Rectal smooth muscle tissue (tissue), 1 donor: ENCODE measurements around the gene HDHD2.

Experiments
- H3K27ac ChIP-seq: one replicate; pipeline ENCODE4 v1.7.0; 2013; ENCODE audit warnings: low read depth, low read length, inconsistent platforms
- H3K27me3 ChIP-seq: one replicate; pipeline ENCODE4 v1.7.0; 2013; ENCODE audit warnings: low read length; ENCODE audit not compliant: control insufficient read depth, insufficient read depth
- H3K36me3 ChIP-seq: one replicate; pipeline ENCODE4 v1.7.0; 2013; ENCODE audit warnings: low read length; ENCODE audit not compliant: control insufficient read depth, insufficient read depth
- H3K4me1 ChIP-seq: one replicate; pipeline ENCODE4 v1.7.0; 2013; ENCODE audit warnings: low read length; ENCODE audit not compliant: control insufficient read depth, insufficient read depth
- H3K4me3 ChIP-seq: one replicate; pipeline ENCODE4 v1.7.0; 2013; ENCODE audit warnings: low read length
- H3K9ac ChIP-seq: one replicate; pipeline ENCODE4 v1.7.0; 2013; ENCODE audit warnings: low read length

The HDHD2 gene

DNA sequence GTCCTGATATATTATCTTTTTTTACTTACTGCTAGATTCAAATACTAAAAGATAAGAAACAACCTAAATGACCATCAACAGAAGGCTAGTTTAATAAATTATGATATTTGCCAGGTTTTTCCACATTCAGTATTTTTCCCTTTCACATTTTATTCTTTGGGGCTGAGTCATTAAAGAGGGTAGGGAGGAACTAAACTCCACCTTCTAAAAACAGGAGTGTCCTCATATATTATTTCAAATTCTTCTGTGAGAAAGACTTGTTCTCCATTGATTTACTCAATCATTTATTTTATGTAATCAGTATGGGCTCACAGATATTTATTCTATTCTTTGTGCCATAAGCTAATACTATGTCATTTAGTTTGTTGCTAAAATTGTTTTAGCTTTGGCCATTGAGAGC is 9.0 kb downstream of the HDHD2 start:
- H3K27me3 ChIP-seq: no peaks in the 10 kb centered on the region
- no peak overlapping the region for H3K9ac ChIP-seq
- H3K4me1 ChIP-seq: no peaks in the 10 kb centered on the region
- H3K4me3 ChIP-seq: no peak overlapping the region
- H3K36me3 ChIP-seq: no peaks in the 10 kb centered on the region
- no peak overlapping the region for H3K27ac ChIP-seq

- Histone ChIP-seq H3K4me3 (no peak overlapping the region), H3K27ac (no peak overlapping the region), H3K36me3 (no peaks in the 10 kb centered on the region), H3K4me1 (no peaks in the 10 kb centered on the region), H3K27me3 (no peaks in the 10 kb centered on the region), H3K9ac (no peak overlapping the region)
Observed at GRCh38 chr18:47121146-47121545, 29.2 kb downstream of the HDHD2 start.

DNA sequence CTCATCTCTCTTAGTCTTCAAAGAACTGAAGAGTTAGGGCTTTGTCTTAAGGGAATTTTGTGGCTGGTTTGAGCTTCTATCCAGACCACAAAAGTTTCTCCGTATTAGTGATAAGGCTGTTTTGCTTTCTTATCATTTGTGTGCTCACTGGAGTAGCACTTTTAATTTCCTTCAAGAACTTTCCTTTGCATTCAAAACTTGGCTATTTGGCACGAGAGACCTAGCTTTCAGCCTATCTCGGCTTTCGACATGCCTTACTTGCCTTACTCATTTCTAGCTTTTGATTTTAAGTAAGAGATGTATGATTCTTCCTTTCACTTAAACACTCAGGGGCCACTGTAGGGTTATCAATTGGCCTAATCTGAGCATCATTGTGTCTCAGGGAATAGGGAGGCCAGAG is 29.9 kb downstream of the HDHD2 start:
- Histone ChIP-seq H3K9ac (no peak overlapping the region), H3K27me3 (no peaks in the 10 kb centered on the region), H3K27ac (no peak overlapping the region), H3K4me1 (no peaks in the 10 kb centered on the region), H3K36me3 (no peaks in the 10 kb centered on the region), H3K4me3 (no peak overlapping the region)

- H3K36me3 ChIP-seq: peaks cover 3% of the 10 kb centered on the region
- H3K4me3 ChIP-seq: no peak overlapping the region
- H3K9ac ChIP-seq: no peak overlapping the region
- no peak overlapping the region for H3K27ac ChIP-seq
- no peaks in the 10 kb centered on the region for H3K4me1 ChIP-seq
- H3K27me3 ChIP-seq: no peaks in the 10 kb centered on the region
Observed at GRCh38 chr18:47118981-47119380, 31.3 kb downstream of the HDHD2 start.

- H3K36me3 ChIP-seq: peaks cover 7% of the 10 kb centered on the region
- H3K27ac ChIP-seq: no peak overlapping the region
- no peak overlapping the region for H3K9ac ChIP-seq
- H3K4me1 ChIP-seq: no peaks in the 10 kb centered on the region
- H3K4me3 ChIP-seq: no peak overlapping the region
- H3K27me3 ChIP-seq: no peaks in the 10 kb centered on the region
Observed at GRCh38 chr18:47115205-47115604, 35.1 kb downstream of the HDHD2 start.

DNA sequence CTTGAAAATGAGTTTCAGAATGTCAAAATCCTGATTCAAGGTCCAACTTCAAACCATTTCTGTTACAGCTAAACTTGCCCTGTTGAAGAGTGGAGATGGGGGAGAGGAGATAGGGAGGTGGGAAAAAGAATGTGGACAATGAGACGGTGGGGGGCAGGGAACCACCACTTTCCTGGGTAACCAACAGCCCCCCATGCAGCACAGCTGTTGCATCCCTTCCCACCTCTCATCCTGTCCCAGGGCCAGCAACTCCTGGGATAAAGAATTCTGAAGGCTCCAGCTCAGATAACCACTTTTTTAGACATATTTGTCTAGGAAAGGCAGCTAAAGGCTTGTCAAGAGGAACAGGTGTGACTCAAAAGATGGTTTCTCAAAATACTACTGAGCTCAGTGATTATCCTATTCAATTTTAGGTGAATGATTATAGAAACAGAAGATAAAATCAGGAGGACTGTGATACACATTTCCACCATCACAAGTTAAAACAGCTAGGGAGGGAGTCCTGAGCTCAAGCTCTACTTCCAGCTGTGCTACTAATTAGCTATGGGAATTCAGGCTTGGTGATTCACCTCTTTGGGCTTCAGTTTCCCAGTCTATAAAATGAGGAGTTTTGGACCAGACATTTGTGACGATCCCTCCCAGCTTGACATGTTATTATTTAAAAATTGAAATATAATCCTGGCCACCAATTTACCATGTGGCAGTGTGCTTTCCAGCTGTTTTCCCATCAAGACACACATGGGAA is 36.3 kb downstream of the HDHD2 start:
- Histone ChIP-seq H3K27me3 (no peaks in the 10 kb centered on the region), H3K36me3 (peaks cover 9% of the 10 kb centered on the region), H3K27ac (no peak overlapping the region), H3K4me1 (no peaks in the 10 kb centered on the region), H3K9ac (no peak overlapping the region), H3K4me3 (no peak overlapping the region)

DNA sequence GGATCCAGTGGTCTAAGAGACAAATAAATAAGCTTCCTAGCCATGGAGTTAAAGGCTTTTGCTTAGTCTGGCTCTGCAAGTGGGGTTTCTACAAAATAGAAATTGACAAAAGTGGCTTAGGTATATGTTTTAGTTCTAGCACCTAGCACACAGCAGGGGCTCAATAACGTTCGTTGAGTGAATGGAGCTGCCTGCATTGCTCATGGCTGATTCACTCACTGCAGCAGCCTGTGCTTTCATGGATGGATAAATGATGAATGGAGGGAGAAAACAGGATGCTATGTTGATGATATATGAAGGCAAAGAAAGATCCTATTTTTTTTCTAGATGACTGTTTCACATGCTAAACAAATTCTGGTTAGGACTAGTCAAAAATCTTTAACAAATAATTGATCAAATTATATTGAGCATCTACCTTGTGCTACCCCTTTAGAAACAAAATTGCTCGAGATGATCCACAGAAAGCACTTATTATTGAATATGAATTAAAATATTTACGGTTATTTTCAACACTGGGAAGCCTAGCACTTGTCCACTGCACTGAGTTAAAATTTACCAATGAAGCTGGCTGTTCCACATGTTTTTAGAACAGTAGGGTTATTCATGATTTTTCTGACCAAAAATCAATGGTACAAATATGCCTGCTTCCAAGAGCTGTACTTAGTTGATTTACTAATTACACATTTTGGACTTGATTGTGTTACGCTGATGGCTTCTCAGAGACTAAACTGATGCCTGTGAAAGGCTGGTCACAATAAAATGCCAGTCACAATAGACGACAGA is 39.6 kb downstream of the HDHD2 start:
- H3K4me3 ChIP-seq: no peak overlapping the region
- no peak overlapping the region for H3K9ac ChIP-seq
- H3K27me3 ChIP-seq: no peaks in the 10 kb centered on the region
- no peak overlapping the region for H3K27ac ChIP-seq
- H3K36me3 ChIP-seq: peaks cover 9% of the 10 kb centered on the region
- no peaks in the 10 kb centered on the region for H3K4me1 ChIP-seq

GRCh38 chr18:47109720-47110119 is 40.6 kb downstream of the HDHD2 start:
- peaks cover 6% of the 10 kb centered on the region for H3K36me3 ChIP-seq

DNA sequence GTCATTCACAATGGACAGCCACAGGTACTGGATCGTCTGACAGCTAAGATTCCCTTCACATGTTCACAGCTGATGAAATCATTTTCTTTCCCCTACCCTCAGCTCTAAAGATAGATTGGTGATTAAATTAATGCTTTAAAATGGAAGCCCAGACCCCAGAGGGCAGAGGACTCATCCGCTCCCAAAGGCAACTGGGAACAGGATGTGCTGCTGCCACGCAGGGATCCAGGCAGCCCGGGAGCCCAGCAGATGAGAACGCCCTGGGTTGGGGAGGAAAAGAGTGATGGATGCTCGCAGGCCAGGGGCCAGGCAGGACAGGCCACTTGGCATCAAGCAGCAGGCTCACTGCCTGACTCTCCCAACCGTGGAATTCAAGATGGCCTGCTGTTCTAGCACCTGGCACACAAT is 41.3 kb downstream of the HDHD2 start:
- no peak overlapping the region for H3K9ac ChIP-seq
- H3K36me3 ChIP-seq: peaks cover 6% of the 10 kb centered on the region
- no peak overlapping the region for H3K27ac ChIP-seq
- H3K27me3 ChIP-seq: no peaks in the 10 kb centered on the region
- no peaks in the 10 kb centered on the region for H3K4me1 ChIP-seq
- no peak overlapping the region for H3K4me3 ChIP-seq

More at GRCh38 chr18:47109720-47110119, 40.6 kb downstream of the HDHD2 start:
- Histone ChIP-seq H3K27me3 (no peaks in the 10 kb centered on the region), H3K4me1 (no peaks in the 10 kb centered on the region), H3K9ac (no peak overlapping the region), H3K4me3 (no peak overlapping the region), H3K27ac (no peak overlapping the region)

DNA sequence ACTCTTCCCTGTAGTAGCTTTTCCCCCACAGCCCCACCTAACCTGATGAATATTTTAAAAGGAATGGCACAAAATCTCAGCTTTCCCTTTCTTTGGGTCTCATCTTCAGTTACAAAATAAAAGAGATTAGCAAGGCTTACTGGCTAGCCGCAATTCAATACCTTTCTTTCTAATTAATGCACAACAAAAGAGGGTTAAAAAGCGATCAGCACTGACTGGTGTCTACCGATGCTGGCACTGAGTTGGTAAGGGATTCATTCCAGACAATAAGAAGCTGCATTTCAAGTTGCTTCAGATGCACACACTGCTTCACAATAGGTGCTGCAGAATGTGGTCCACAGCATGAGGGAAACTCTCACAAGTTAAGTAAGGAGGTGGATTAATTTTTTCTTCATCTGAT is 41.9 kb downstream of the HDHD2 start:
- Histone ChIP-seq H3K27ac (no peak overlapping the region), H3K9ac (no peak overlapping the region), H3K36me3 (peaks cover 6% of the 10 kb centered on the region)

DNA sequence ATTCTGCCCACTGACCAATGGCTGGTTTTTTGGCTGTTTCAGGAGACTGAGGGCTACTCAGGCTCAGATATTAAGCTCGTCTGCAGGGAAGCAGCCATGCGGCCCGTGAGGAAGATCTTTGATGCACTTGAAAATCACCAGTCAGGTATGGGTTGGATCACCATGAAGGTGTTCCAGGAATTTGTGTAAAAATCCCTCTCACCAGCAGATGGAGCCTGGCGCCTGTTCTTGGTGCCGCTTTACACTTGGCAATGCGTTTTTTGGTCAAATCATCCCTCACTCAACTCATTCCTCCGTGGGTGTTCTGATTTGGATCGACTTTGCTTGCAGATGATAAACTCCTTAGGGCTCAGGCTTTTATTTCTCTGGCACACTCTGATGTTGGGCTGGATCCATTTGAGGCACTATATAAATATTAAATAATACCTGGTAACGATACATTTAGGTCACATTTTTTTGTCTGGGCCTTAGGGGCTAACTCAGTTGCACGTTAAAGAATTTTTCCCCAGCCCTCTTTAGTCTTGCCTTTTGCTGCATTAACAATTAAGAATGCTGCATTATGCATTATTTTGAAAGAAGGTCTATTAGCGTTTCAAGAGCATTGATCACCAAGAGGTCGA is 50.0 kb downstream of the HDHD2 start:
- no peaks in the 10 kb centered on the region for H3K36me3 ChIP-seq
- no peaks in the 10 kb centered on the region for H3K27me3 ChIP-seq
- no peak overlapping the region for H3K9ac ChIP-seq
- H3K27ac ChIP-seq: no peak overlapping the region
- H3K4me1 ChIP-seq: no peaks in the 10 kb centered on the region
- no peak overlapping the region for H3K4me3 ChIP-seq

More for the DNA sequence above, 41.9 kb downstream of the HDHD2 start:
- no peak overlapping the region for H3K4me3 ChIP-seq
- no peaks in the 10 kb centered on the region for H3K27me3 ChIP-seq
- H3K4me1 ChIP-seq: no peaks in the 10 kb centered on the region

DNA sequence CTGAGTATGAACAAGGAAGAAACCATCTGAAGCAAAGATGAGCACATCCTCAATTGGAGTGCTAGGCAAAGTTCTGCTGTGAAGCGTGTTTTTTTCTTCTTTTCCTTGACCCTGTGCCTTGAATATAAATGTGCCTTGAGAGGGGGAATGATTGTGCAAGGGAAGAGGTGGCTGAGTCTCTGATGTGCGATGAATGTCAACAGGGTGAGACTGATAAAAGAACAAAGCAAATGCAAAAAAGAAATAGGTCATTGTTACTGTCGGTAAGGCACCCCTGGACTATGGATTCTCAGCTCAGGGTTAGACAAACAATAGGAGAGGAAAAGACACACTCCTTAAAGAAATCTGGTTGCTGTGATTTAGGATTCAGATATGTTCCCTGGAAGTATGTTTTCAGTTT is 54.5 kb downstream of the HDHD2 start:
- Histone ChIP-seq H3K27ac (no peak overlapping the region), H3K4me1 (no peaks in the 10 kb centered on the region), H3K36me3 (no peaks in the 10 kb centered on the region), H3K9ac (no peak overlapping the region), H3K4me3 (no peak overlapping the region), H3K27me3 (no peaks in the 10 kb centered on the region)
